MCF 10A (cell line): ENCODE data around the gene AHCY. TPM values are rescaled to one million over a fixed set of nuclear protein-coding genes. Genes with fewer than 3 reads are reported as not detected.

ENCODE experiments used
- BruUV-seq: library from RNA; stranded (reverse); fragments of 400-500 nt; replicated peaks from 2 replicates; lab custom pipeline; 2021; lab: Mats Ljungman, UMichigan
- CTCF ChIA-PET: fragments of 300-600 bp; sonication (Branson Sonifier 250); formaldehyde crosslinking; extraction: SDS; loops from one replicate; lab custom pipeline; 2021; ENCODE audit warnings: antibody characterized with exemption, inconsistent platforms; lab: Yijun Ruan, JAX
- POLR2A ChIA-PET: fragments of 300-600, 350-650 bp; sonication (Branson Sonifier 250); formaldehyde crosslinking; extraction: SDS; loops from one replicate; lab custom pipeline; 2020; ENCODE audit warnings: antibody characterized with exemption, inconsistent platforms; lab: Yijun Ruan, JAX
- DNase-seq: peaks from one replicate; pipeline ENCODE4 v3.0.0-alpha.2; 2018; ENCODE audit not compliant: unreplicated experiment
- H3K27ac Mint-ChIP-seq: one replicate; pipeline ENCODE4 v1.8.0; 2022; ENCODE audit warnings: mild to moderate bottlenecking, low read depth, mixed read lengths; ENCODE audit not compliant: unreplicated experiment
- H3K27me3 Mint-ChIP-seq: one replicate; pipeline ENCODE4 v1.8.0; 2022; ENCODE audit warnings: mixed read lengths; ENCODE audit not compliant: insufficient read depth, unreplicated experiment
- H3K36me3 Mint-ChIP-seq: one replicate; pipeline ENCODE4 v1.8.0; 2022; ENCODE audit warnings: mild to moderate bottlenecking, moderate library complexity, mixed read lengths; ENCODE audit not compliant: insufficient read depth, unreplicated experiment
- H3K4me1 Mint-ChIP-seq: one replicate; pipeline ENCODE4 v1.8.0; 2022; ENCODE audit warnings: mixed read lengths; ENCODE audit not compliant: insufficient read depth, unreplicated experiment
- H3K4me3 Mint-ChIP-seq: one replicate; pipeline ENCODE4 v1.8.0; 2022; ENCODE audit warnings: mild to moderate bottlenecking, moderate library complexity, mixed read lengths; ENCODE audit not compliant: unreplicated experiment
- H3K9me3 Mint-ChIP-seq: one replicate; pipeline ENCODE4 v1.8.0; 2022; ENCODE audit warnings: mixed read lengths; ENCODE audit not compliant: unreplicated experiment
- CTCF ChIP-seq: fragments of 200-600 bp; IDR thresholded peaks from one replicate; pipeline ENCODE4 v1.8.0; 2022; ENCODE audit warnings: antibody characterized with exemption, mild to moderate bottlenecking; ENCODE audit not compliant: unreplicated experiment
- intact Hi-C: fragments of 100-400 bp; cut with micrococcal nuclease; formaldehyde crosslinking; loops from 2 replicates; pipeline ENCODE4 v1.14.1; 2022
- total RNA-seq: library from RNA; stranded (reverse); gene quantifications from 2 replicates; pipeline ENCODE4 v1.2.3, GENCODE V29; 2022

Gene AHCY
- total RNA-seq, 1 experiment from 2014 or later: 175 TPM

- POLR2A ChIA-PET: interaction anchor here (2.0 kb wide), 1 partner anchor 19 kb away, joined by 5 read pairs; no protein-coding TSS in a partner anchor
- DNase-seq: no peak
- CTCF ChIA-PET: no interaction called here
- Mint-ChIP-seq H3K4me1 (no peaks in the 10 kb centered on the region), H3K36me3 (peaks cover 55% of the 10 kb centered on the region), H3K4me3 (no peak overlapping the region), H3K27ac (no peak overlapping the region), H3K27me3 (no peaks in the 10 kb centered on the region), H3K9me3 (no peaks in the 10 kb centered on the region)
- intact Hi-C loops: no loop called here
- no TSS peak for BruUV-seq
- no peak for TF ChIP-seq CTCF
Measured at GRCh38 chr20:34274694-34275093, 28.5 kb downstream of the AHCY start.

GRCh38 chr20:34271956-34272355 lies 31.2 kb downstream of the AHCY start:
- no peak for TF ChIP-seq CTCF
- peak overlapping the region; percentile 62 for H3K27ac Mint-ChIP-seq
- peaks cover 35% of the 10 kb centered on the region for H3K36me3 Mint-ChIP-seq
- intact Hi-C loops: no loop called here
- H3K4me1 Mint-ChIP-seq: no peaks in the 10 kb centered on the region
- CTCF ChIA-PET: interaction anchor here (0.9 to 1.7 kb wide), 2 partner anchors 8 to 16 kb away, joined by 3 to 7 read pairs; no protein-coding TSS in a partner anchor
- no peaks in the 10 kb centered on the region for H3K27me3 Mint-ChIP-seq
- POLR2A ChIA-PET: interaction anchor here (1.1 kb wide), 1 partner anchor 31 kb away, joined by 3 read pairs; the partner anchor contains the start of gene AHCY
- H3K4me3 Mint-ChIP-seq: no peak overlapping the region
- DNase-seq: peak; percentile 89
- no TSS peak for BruUV-seq
- H3K9me3 Mint-ChIP-seq: no peaks in the 10 kb centered on the region

GRCh38 chr20:34269996-34270627 lies 33.0 kb downstream of the AHCY start:
- H3K36me3 Mint-ChIP-seq: peaks cover 26% of the 10 kb centered on the region
- ChIA-PET POLR2A (interaction anchor here (0.7 to 1.2 kb wide), 4 partner anchors 8 to 33 kb away, joined by 3 to 4 read pairs (median 3); partner anchors contain the start of gene AHCY), CTCF (interaction anchor here (0.6 to 1.2 kb wide), 4 partner anchors 11 to 491 kb away, joined by 3 read pairs; no protein-coding TSS in a partner anchor)
- H3K27me3 Mint-ChIP-seq: no peaks in the 10 kb centered on the region
- H3K27ac Mint-ChIP-seq: no peak overlapping the region
- no peaks in the 10 kb centered on the region for H3K9me3 Mint-ChIP-seq
- no peak overlapping the region for H3K4me3 Mint-ChIP-seq
- BruUV-seq: no TSS peak
- intact Hi-C loops: no loop called here
- H3K4me1 Mint-ChIP-seq: no peaks in the 10 kb centered on the region
- DNase-seq: peak; percentile 78
- TF ChIP-seq CTCF: no peak

GRCh38 chr20:34268851-34269636 lies 34.1 kb downstream of the AHCY start:
- Mint-ChIP-seq H3K4me3 (no peak overlapping the region), H3K4me1 (no peaks in the 10 kb centered on the region), H3K27me3 (no peaks in the 10 kb centered on the region), H3K36me3 (peaks cover 15% of the 10 kb centered on the region), H3K9me3 (no peaks in the 10 kb centered on the region), H3K27ac (peak overlapping the region; percentile 25)
- BruUV-seq: no TSS peak
- DNase-seq: no peak
- ChIA-PET POLR2A (no interaction called here), CTCF (no interaction called here)
- intact Hi-C loops: no loop called here
- no peak for TF ChIP-seq CTCF
